ENCODE data around the gene LMNTD1. TPM values are rescaled to one million over a fixed set of nuclear protein-coding genes. Genes with fewer than 3 reads are reported as not detected.

LMNTD1 gene
- total RNA-seq, 2 experiments from 2014 or later = not detected

GRCh38 chr12:25573346-25573745 lies 20.3 kb upstream of the LMNTD1 start:
- Mint-ChIP-seq H3K4me3 (no peak overlapping the region), H3K27me3 (no peaks in the 10 kb centered on the region), H3K4me1 (no peaks in the 10 kb centered on the region), H3K36me3 (no peaks in the 10 kb centered on the region), H3K9me3 (peaks cover 2% of the 10 kb centered on the region), H3K27ac (no peak overlapping the region)
- no peak for DNase-seq

- no peak overlapping the region for H3K4me3 Mint-ChIP-seq
- DNase-seq = no peak
- H3K27ac Mint-ChIP-seq = no peak overlapping the region
- H3K4me1 Mint-ChIP-seq = no peaks in the 10 kb centered on the region
- H3K27me3 Mint-ChIP-seq = no peaks in the 10 kb centered on the region
- peaks cover 1% of the 10 kb centered on the region for H3K9me3 Mint-ChIP-seq
- no peaks in the 10 kb centered on the region for H3K36me3 Mint-ChIP-seq
Measured at GRCh38 chr12:25570418-25570817, 17.3 kb upstream of the LMNTD1 start.

GRCh38 chr12:25566202-25566949 lies 13.3 kb upstream of the LMNTD1 start:
- H3K4me3 Mint-ChIP-seq = no peak overlapping the region
- H3K27me3 Mint-ChIP-seq = no peaks in the 10 kb centered on the region
- no peaks in the 10 kb centered on the region for H3K4me1 Mint-ChIP-seq
- DNase-seq = no peak
- H3K27ac Mint-ChIP-seq = no peak overlapping the region
- H3K36me3 Mint-ChIP-seq = no peaks in the 10 kb centered on the region
- H3K9me3 Mint-ChIP-seq = peaks cover 2% of the 10 kb centered on the region

GRCh38 chr12:25558586-25558985 lies 5.5 kb upstream of the LMNTD1 start:
- Mint-ChIP-seq H3K9me3 (peaks cover 8% of the 10 kb centered on the region), H3K36me3 (no peaks in the 10 kb centered on the region), H3K4me1 (peaks cover 4% of the 10 kb centered on the region), H3K4me3 (no peak overlapping the region), H3K27ac (no peak overlapping the region), H3K27me3 (no peaks in the 10 kb centered on the region)
- DNase-seq = no peak

GRCh38 chr12:25557830-25558436 lies 4.8 kb upstream of the LMNTD1 start:
- Mint-ChIP-seq H3K36me3 (no peaks in the 10 kb centered on the region), H3K9me3 (peaks cover 8% of the 10 kb centered on the region), H3K4me1 (peaks cover 4% of the 10 kb centered on the region), H3K27ac (no peak overlapping the region), H3K4me3 (no peak overlapping the region), H3K27me3 (no peaks in the 10 kb centered on the region)
- DNase-seq = no peak

GRCh38 chr12:25556153-25556552 lies 3.1 kb upstream of the LMNTD1 start:
- Mint-ChIP-seq H3K4me3 (no peak overlapping the region), H3K27ac (no peak overlapping the region), H3K9me3 (peaks cover 7% of the 10 kb centered on the region), H3K36me3 (no peaks in the 10 kb centered on the region), H3K4me1 (peaks cover 4% of the 10 kb centered on the region), H3K27me3 (no peaks in the 10 kb centered on the region)
- no peak for DNase-seq

- Mint-ChIP-seq H3K36me3 (no peaks in the 10 kb centered on the region), H3K27me3 (no peaks in the 10 kb centered on the region), H3K9me3 (no peaks in the 10 kb centered on the region), H3K4me3 (no peak overlapping the region), H3K4me1 (no peaks in the 10 kb centered on the region), H3K27ac (no peak overlapping the region)
- no peak for DNase-seq
Measured at GRCh38 chr12:25552681-25553080, 402 bp downstream of the LMNTD1 start.

GRCh38 chr12:25550186-25550585 lies 2.9 kb downstream of the LMNTD1 start:
- Mint-ChIP-seq H3K9me3 (no peaks in the 10 kb centered on the region), H3K27me3 (no peaks in the 10 kb centered on the region), H3K4me1 (no peaks in the 10 kb centered on the region), H3K4me3 (no peak overlapping the region), H3K27ac (no peak overlapping the region), H3K36me3 (no peaks in the 10 kb centered on the region)
- no peak for DNase-seq

GRCh38 chr12:25549120-25549519 lies 4.0 kb downstream of the LMNTD1 start:
- Mint-ChIP-seq H3K27me3 (no peaks in the 10 kb centered on the region), H3K4me1 (no peaks in the 10 kb centered on the region), H3K4me3 (no peak overlapping the region), H3K36me3 (no peaks in the 10 kb centered on the region), H3K9me3 (peaks cover 3% of the 10 kb centered on the region), H3K27ac (no peak overlapping the region)
- no peak for DNase-seq

- H3K27ac Mint-ChIP-seq = no peak overlapping the region
- no peak for DNase-seq
- H3K4me1 Mint-ChIP-seq = no peaks in the 10 kb centered on the region
- no peaks in the 10 kb centered on the region for H3K27me3 Mint-ChIP-seq
- H3K4me3 Mint-ChIP-seq = no peak overlapping the region
- H3K36me3 Mint-ChIP-seq = no peaks in the 10 kb centered on the region
- H3K9me3 Mint-ChIP-seq = peaks cover 3% of the 10 kb centered on the region
Measured at GRCh38 chr12:25546318-25546717, 6.8 kb downstream of the LMNTD1 start.

- Mint-ChIP-seq H3K27ac (no peak overlapping the region), H3K9me3 (peaks cover 2% of the 10 kb centered on the region), H3K4me1 (no peaks in the 10 kb centered on the region), H3K27me3 (no peaks in the 10 kb centered on the region), H3K4me3 (no peak overlapping the region), H3K36me3 (no peaks in the 10 kb centered on the region)
- no peak for DNase-seq
Measured at GRCh38 chr12:25533150-25533549, 19.9 kb downstream of the LMNTD1 start.

- Mint-ChIP-seq H3K4me1 (no peaks in the 10 kb centered on the region), H3K27ac (no peak overlapping the region), H3K4me3 (no peak overlapping the region), H3K36me3 (no peaks in the 10 kb centered on the region), H3K9me3 (peaks cover 2% of the 10 kb centered on the region), H3K27me3 (no peaks in the 10 kb centered on the region)
- DNase-seq = no peak
Measured at GRCh38 chr12:25531502-25532052, 21.5 kb downstream of the LMNTD1 start.

- no peak overlapping the region for H3K27ac Mint-ChIP-seq
- no peak for DNase-seq
Measured at GRCh38 chr12:25529738-25530137, 23.3 kb downstream of the LMNTD1 start.

GRCh38 chr12:25526778-25527177 lies 26.3 kb downstream of the LMNTD1 start:
- no peaks in the 10 kb centered on the region for H3K27me3 Mint-ChIP-seq
- no peaks in the 10 kb centered on the region for H3K4me1 Mint-ChIP-seq
- H3K36me3 Mint-ChIP-seq = no peaks in the 10 kb centered on the region
- H3K9me3 Mint-ChIP-seq = no peaks in the 10 kb centered on the region
- no peak overlapping the region for H3K4me3 Mint-ChIP-seq
- DNase-seq = no peak
- no peak overlapping the region for H3K27ac Mint-ChIP-seq

More at GRCh38 chr12:25529738-25530137, 23.3 kb downstream of the LMNTD1 start:
- Mint-ChIP-seq H3K9me3 (no peaks in the 10 kb centered on the region), H3K36me3 (no peaks in the 10 kb centered on the region), H3K27me3 (no peaks in the 10 kb centered on the region), H3K4me3 (no peak overlapping the region), H3K4me1 (no peaks in the 10 kb centered on the region)

GRCh38 chr12:25524366-25524765 lies 28.7 kb downstream of the LMNTD1 start:
- no peak overlapping the region for H3K4me3 Mint-ChIP-seq
- H3K4me1 Mint-ChIP-seq = no peaks in the 10 kb centered on the region
- H3K36me3 Mint-ChIP-seq = no peaks in the 10 kb centered on the region
- no peak for DNase-seq
- no peaks in the 10 kb centered on the region for H3K27me3 Mint-ChIP-seq
- no peaks in the 10 kb centered on the region for H3K9me3 Mint-ChIP-seq
- H3K27ac Mint-ChIP-seq = no peak overlapping the region
